HG03103 (cell line): ENCODE results near the gene DENND6A.

Experiments used
- ATAC-seq: cut with Tn5 transposase; IDR thresholded peaks from one replicate; pipeline ENCODE4 v1.9.1; 2021; ENCODE audit warnings: low read depth; ENCODE audit not compliant: unreplicated experiment

Gene DENND6A

GRCh38 chr3:57586778-57587177 is 106.1 kb downstream of the DENND6A start:
- no peak for ATAC-seq

DNA sequence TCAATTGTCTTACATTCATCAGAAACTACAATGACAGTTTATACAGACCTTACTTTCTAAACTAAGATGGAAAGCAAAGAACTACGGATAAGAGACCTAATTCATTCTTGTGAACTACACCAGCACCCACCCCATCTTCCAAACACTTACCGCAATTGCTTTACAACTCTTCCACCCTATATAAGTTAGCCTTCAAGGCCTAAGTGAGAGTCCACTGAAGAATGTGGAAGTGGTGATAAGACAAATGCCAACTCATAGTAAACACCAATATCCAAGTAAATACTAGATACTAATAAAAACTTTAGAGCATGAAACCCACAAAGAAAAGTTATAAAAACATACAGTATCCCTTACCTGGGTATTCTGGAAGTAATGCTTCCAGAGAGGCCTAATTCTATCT is 109.3 kb downstream of the DENND6A start:
- no peak for ATAC-seq

- ATAC-seq = no peak
Observed at GRCh38 chr3:57582474-57583168, 110.3 kb downstream of the DENND6A start.

- no peak for ATAC-seq
Observed at GRCh38 chr3:57577801-57578200, 115.1 kb downstream of the DENND6A start.

GRCh38 chr3:57575966-57576626 is 116.8 kb downstream of the DENND6A start:
- no peak for ATAC-seq
